Keratinocyte (primary cell): Measurements from ENCODE around the gene ARMC3.

Experiments
- CTCF ChIP-seq, 3 experiments: IDR thresholded peaks in 1 of 3; conservative IDR thresholded peaks in 1 of 3; optimal IDR thresholded peaks in 1 of 3; 2 replicates in 2 of 3; 3 replicates in 1 of 3; pipeline versions ENCODE3 to v1.5.1; 2011; ENCODE audit warnings: low read length in 3 of 3, mild to moderate bottlenecking in 3 of 3, moderate library complexity in 2 of 3, control low read depth in 1 of 3, inconsistent platforms in 1 of 3; ENCODE audit not compliant: insufficient read depth in 2 of 3; ENCODE audit errors: extremely low read depth in 1 of 3
- EZH2 ChIP-seq: IDR thresholded peaks from one replicate; pipeline ENCODE4 v1.6.1; 2012; ENCODE audit warnings: inconsistent platforms, mild to moderate bottlenecking, low read length, moderate library complexity

- TF ChIP-seq CTCF (optimal IDR thresholded peaks at IDR 0.05 in 1 of 3, IDR thresholded peaks at IDR 0.05 in 1 of 3, conservative IDR thresholded peaks at IDR 0.05 in 1 of 3; ENCODE audit: extremely low read depth in 1 of 3, insufficient read depth in 2 of 3, low read length in 3 of 3): no peak
- TF ChIP-seq EZH2: no peak
These were observed 18.3 kb downstream of the ARMC3 start for GRCh38 chr10:22945934-22946673.
